HS-5 (cell line): ENCODE data around the gene AGAP1.
"Not testable (repeated sequence)": the region's sequence is repeated elsewhere in the genome, so short reads cannot be mapped to it uniquely, and the experiment has no call there.

Experiments
- DNase-seq: peaks from one replicate; pipeline ENCODE4 v3.0.0-alpha.2; 2012; ENCODE audit warnings: low read depth

AGAP1 gene

GRCh38 chr2:235947055-235947454, 453.2 kb downstream of the AGAP1 start:
- DNase-seq: not testable (repeated sequence)

- DNase-seq: no peak
Observed at GRCh38 chr2:235949567-235950472, 456.0 kb downstream of the AGAP1 start.

DNA sequence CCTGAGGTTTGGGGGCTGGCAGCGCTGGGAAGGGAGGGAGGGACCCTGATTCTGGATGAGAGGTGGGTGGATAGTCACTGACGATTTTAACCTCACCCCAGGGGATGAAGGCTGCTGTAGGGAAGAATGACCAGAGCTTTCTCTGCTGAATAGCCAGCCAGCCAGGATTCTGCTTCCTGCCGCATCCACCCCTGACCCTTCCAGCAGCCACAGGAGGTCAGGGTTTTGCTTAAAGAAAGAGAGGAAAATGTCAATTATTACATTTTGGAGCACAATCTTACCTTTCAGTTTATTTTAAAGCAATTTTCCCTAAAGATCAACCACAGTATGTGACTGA, 456.6 kb downstream of the AGAP1 start:
- DNase-seq: no peak

GRCh38 chr2:235951493-235951892, 457.6 kb downstream of the AGAP1 start:
- DNase-seq: no peak

DNA sequence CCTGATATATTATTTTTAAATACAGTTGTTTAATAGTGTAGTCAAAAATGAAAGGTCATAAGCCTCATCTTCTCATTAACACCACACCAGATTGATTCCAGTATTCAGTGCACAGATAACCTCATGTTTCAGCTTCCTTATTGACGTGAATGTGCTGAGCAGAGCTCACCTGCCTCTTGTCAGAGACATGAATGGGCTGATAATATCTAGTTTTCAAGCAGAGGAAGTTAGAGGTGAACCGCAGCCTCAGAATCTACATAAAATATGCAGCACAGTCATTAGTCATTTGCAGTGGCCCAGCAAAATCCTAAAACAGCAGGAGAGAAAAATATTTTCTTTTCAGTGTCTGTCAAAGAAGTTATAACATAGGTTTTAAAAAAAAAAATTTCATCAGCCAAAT, 458.1 kb downstream of the AGAP1 start:
- DNase-seq: no peak

DNA sequence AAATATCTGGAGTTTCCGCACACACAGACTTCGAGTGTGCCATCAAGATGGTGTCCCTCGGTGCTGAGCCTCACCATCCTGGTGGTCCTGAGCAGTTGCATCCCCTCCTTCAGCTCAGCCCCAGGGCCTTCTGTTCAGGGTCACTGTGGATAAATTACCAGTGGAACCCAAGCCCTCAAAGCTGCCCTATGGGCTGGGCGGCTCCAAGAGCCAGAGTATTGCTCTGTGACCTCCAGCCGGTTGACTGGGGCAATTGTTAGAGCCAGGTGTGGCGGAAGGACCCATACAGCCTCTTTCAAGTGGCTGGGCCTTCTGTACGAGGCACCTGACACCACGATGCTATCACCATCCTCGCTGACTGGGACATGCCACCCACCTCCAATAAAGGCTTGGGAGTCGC, 458.9 kb downstream of the AGAP1 start:
- DNase-seq: no peak

- DNase-seq: no peak
Observed at GRCh38 chr2:235954281-235954680, 460.4 kb downstream of the AGAP1 start.

GRCh38 chr2:235954888-235955480, 461.1 kb downstream of the AGAP1 start:
- DNase-seq: no peak

GRCh38 chr2:235955664-235956063, 461.8 kb downstream of the AGAP1 start:
- DNase-seq: no peak

DNA sequence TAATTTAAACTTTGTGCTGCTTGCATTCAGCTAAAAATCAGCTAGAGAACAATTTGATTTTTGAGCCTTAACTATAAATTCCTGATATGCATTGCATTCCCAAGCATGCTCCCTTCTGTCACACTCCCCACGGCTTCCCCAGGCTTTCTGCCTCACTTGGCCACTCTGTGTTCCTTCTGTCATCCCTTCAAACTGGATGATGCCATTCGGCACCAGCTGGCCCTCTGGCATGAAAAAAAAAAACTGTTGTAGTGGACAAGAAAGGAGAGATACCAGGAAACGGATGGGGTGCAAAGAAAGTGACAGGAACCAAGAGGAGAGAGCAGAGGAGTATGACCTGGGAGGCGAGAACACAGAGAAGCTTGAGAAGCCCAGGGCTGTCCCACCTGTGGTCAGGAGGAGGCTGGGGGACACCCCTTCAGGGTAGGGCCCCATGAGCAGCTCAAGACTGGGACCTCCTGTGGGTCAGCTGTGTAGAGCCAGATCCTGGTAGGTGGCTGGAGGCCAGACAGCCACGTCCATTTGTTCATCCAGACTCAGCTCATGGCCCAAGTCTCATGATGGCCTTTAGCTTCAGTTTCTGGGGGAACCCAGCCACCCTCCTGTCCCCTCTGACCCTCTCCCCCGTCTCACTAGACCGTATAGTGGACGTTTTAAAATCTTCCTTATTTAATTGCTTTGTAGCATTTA, 462.6 kb downstream of the AGAP1 start:
- DNase-seq: no peak

DNA sequence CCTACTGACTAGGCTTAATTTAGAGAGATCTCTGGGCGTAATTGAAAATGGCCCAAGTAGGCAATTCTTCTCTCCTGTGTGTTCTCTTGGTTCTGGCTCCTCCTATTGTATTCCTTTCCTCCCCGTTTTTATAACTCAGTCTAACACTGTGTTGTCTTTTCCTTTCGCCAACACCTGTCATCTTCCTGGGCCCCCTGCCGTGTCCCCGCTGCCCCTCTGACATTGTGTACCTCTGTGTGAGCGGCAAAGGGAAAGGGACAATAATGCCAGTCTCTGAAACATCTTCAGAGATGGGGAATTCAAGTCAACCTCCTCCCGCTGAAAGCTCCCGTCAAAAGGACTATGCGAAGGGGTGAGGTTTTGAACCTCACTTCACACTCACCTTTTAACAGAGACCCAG, 463.4 kb downstream of the AGAP1 start:
- no peak for DNase-seq

DNA sequence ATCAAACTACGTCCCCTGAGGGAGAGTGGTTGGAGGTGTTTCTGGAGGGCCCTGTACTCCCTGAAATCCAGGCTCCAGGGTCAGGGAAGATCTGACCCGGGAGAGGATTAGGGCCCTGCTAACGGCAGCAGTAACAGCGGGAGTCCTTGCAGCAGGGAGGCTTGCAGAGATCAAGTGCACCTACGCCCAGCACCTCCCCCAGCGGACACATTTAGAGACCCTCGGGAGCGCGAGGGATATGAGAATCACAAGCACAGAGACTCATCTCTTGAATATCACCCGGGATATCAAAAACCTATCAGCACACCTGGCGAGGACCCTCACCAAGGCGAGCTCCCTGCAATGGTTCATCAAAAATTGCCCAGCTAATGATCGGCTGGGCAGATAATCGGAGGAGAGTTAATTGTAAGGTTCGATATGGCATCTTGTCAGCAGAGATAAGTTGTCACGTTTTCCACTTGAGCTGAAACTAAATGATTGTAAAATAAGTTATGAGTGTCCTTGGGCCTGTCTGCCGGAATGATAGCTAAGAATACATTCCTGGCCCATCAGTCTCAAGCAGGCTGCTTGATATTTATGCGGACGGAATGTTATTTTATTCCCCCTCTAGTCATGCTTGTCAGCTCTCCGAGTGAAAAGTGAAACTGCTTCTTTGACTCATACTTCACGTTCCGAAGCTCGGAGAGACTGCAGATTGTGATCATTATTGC, 464.5 kb downstream of the AGAP1 start:
- DNase-seq: no peak

- DNase-seq: no peak
Observed at GRCh38 chr2:235958931-235959410, 465.1 kb downstream of the AGAP1 start.

DNA sequence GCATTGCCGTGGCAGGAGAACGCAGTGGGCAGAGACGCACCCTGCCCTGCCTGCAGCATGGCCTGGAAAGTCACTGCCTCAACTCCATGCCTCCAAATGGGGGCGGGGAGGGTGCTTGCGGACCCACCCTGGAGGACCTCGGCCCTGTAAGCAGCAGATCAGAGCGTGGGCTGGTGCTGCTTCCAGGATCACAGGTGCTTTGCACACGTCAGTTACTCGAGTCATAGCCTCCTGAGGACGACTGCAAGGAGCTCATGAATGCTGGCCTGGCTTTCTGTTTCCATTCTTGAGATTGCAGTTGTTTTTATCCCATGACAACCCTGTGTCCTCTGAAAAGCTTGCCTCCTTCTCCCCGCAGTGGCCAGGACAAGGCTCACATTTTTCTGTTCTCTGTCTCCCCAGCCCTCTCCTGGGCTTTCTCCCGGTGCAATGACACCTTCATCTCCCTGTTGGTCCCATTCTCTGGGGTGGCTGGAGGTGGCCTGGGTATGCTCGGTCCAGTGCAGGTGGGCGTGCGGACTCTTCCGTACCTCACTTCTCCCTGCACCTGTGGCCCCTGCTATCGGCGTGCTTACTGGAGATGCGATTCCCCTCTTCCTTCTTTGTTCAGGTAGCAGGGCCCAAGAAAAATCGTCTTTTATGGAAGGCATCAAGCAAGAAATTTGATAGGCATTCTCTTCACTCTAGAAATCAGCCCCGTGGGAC, 466.3 kb downstream of the AGAP1 start:
- no peak for DNase-seq

DNA sequence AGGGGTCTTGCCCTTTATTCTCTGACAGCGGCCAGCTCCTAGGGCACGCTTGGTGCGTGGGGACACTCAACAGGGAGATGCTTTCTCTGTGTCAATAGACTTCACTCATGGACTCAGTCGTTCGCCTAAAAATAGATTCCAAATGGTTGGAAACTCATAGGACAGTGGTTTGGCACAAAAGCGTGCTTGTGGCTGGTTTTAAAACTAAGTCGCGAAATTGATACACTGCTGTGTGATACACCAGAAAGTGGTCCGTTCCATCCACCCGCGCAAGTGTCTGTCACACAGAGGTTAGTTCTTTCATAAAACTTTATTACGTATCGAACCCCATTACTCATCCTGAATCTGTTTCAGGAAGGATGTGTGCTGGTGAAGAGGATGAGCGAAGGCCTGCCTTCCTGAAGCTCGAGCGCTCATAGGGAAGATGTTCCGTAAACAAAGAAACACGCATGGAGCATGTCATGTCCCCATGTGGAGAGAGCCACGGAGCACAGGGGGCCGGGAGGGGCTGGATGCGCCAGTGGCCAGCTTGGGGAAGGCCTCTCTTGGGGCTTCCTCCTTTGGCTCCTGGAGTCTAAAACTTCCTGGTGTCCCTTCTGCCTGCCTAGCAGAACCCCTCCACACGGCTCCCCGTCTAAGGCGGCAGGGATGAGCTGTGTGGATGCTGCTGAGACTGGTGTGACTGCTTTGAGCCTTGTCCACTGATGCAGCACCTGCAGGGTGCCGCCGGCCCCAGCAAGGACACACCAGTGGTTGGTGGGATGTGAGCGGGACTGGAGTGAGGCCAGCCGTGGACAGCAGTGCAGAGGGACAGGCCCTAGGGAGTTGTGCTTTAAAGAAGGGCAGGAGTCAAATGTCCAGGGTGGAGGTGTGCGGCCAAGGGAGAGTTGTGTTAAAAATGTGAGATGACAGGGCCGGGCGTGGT, 467.1 kb downstream of the AGAP1 start:
- no peak for DNase-seq

DNA sequence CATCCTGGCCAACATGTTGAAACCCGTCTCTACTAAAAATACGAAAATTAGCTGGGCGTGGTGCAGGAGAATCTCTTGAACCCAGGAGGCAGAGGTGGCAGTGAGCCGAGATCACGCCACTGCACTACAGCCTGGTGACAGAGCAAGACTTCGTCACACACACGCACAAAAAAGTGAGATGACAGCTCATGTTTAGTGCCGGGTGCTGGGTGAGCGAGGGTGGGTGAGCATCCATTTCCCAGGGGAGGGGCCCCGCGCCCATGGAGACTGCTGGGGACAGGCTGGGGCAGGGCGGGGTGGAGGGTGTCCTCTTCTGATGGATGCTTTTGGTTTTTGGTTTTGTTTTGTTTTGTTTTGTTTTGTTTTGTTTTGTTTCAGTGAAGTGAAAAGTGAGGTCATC, 467.9 kb downstream of the AGAP1 start:
- DNase-seq: no peak

DNA sequence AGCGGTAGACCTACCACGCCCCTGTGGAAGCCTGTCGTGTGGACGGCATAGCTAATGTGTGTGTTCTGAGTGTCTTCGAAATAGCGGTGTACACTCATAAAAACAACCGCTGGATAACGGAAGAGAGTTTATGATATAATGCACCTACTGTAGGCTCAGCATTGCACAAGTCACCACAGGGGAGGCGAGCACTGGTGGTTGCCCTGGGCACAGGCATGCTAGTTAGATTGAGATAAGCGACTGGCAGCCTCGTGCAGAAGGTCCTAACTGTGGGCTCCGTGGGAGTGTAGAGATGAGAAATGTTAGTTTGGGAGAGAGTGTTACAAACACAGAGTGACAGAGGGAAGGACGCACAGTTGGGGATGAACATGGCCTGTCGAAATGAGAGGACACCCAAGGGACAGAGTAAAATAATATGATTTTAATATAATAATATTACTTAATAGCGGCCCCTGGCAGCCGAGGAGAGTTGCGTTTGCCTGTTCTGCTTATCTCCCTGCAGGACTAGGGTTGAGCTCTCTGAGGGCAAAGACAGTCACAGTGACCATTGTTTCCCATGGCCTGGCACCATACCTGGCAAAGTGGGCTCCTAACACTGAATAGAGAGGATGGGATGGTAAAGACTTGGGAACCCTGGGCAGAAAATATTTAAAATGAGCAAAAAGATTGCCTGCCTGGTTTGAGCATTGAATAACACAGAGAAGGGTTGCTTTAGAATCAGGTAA, 470.2 kb downstream of the AGAP1 start:
- DNase-seq: no peak

- DNase-seq: no peak
Observed at GRCh38 chr2:235964787-235965390, 471.0 kb downstream of the AGAP1 start.

DNA sequence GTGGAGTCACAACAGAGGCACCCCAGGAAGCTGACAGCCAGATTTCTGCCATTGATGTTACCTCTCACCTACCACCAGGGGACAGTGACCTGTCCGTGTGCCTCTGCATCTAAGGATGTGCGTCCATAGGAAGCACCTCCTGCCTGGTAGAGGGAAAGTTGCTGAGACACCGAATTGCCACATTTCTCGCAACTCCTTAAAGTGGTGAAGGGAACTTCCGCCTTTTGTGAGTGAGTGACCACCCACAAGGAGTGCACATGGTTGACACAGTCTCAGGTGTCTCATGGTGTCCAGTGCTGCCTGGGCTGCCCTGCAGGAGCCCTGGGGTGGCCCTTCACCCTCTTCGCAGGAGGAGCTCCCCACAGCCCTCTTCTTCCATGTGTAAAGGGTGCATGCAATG, 472.6 kb downstream of the AGAP1 start:
- no peak for DNase-seq
